Keratinocyte (primary cell): ENCODE measurements around the gene YAE1. TPM values are rescaled to one million over a fixed set of nuclear protein-coding genes. Genes with fewer than 3 reads are reported as not detected.

Source experiments
- DNase-seq: peaks from one replicate; pipeline ENCODE4 v3.0.0-alpha.2; 2011; ENCODE audit warnings: low read depth, missing footprints, low spot score
- FAIRE-seq: peaks from 2 replicates; lab custom pipeline; 2011; peaks lifted over from hg19 to GRCh38; lab: Jason Lieb, UNC
- H2AFZ ChIP-seq: 2 replicates; pipeline ENCODE4 v1.6.0; 2012; ENCODE audit warnings: low read length, control low read depth, inconsistent platforms; ENCODE audit not compliant: control insufficient read depth
- H3K27ac ChIP-seq: 2 replicates; pipeline ENCODE4 v1.5.1; 2011; ENCODE audit warnings: low read length; ENCODE audit not compliant: control insufficient read depth, insufficient read depth
- H3K27me3 ChIP-seq: 3 replicates; pipeline ENCODE4 v1.6.0; 2011; ENCODE audit warnings: low read length; ENCODE audit not compliant: control insufficient read depth, insufficient read depth; ENCODE audit errors: extremely low read depth
- H3K36me3 ChIP-seq, 2 experiments: 2 replicates in 1 of 2; 3 replicates in 1 of 2; pipeline ENCODE4 v1.5.1; 2011; ENCODE audit warnings: low read length in 2 of 2, mild to moderate bottlenecking in 1 of 2; ENCODE audit not compliant: control insufficient read depth in 2 of 2, insufficient read depth in 2 of 2; ENCODE audit errors: extremely low read depth in 1 of 2
- H3K4me1 ChIP-seq: 3 replicates; pipeline ENCODE4 v1.5.1; 2011; ENCODE audit warnings: low read length; ENCODE audit not compliant: control insufficient read depth, insufficient read depth; ENCODE audit errors: extremely low read depth
- H3K4me2 ChIP-seq: 3 replicates; pipeline ENCODE4 v1.6.0; 2011; ENCODE audit warnings: low read depth, low read length; ENCODE audit not compliant: control insufficient read depth, insufficient read depth; ENCODE audit errors: extremely low read depth
- H3K4me3 ChIP-seq, 3 experiments: fragments of 200-600 bp in 1 of 3; sonication (generic) in 1 of 3; 2 replicates in 2 of 3; 3 replicates in 1 of 3; pipeline ENCODE4 v1.5.1; 2011 to 2016; ENCODE audit warnings: low read length in 3 of 3, mild to moderate bottlenecking in 3 of 3, control low read depth in 2 of 3, inconsistent platforms in 1 of 3, low read depth in 1 of 3, mixed read lengths in 1 of 3, mixed run types in 1 of 3, moderate library complexity in 1 of 3; ENCODE audit not compliant: control insufficient read depth in 2 of 3, insufficient read depth in 2 of 3; ENCODE audit errors: extremely low read depth in 1 of 3
- H3K79me2 ChIP-seq: 2 replicates; pipeline ENCODE4 v1.6.0; 2012; ENCODE audit warnings: low read length; ENCODE audit not compliant: control insufficient read depth, insufficient read depth
- H3K9ac ChIP-seq: 3 replicates; pipeline ENCODE4 v1.6.0; 2011; ENCODE audit warnings: low read length; ENCODE audit not compliant: control insufficient read depth, insufficient read depth; ENCODE audit errors: extremely low read depth
- H3K9me1 ChIP-seq: 3 replicates; pipeline ENCODE4 v1.6.0; 2011; ENCODE audit warnings: low read length; ENCODE audit not compliant: control insufficient read depth, insufficient read depth; ENCODE audit errors: extremely low read depth
- H3K9me3 ChIP-seq: 2 replicates; pipeline ENCODE4 v1.5.1; 2012; ENCODE audit warnings: low read depth, low read length; ENCODE audit not compliant: control insufficient read depth
- H4K20me1 ChIP-seq: 3 replicates; pipeline ENCODE4 v1.6.0; 2011; ENCODE audit warnings: low read length; ENCODE audit not compliant: control insufficient read depth, insufficient read depth; ENCODE audit errors: extremely low read depth
- CTCF ChIP-seq, 3 experiments: IDR thresholded peaks in 1 of 3; conservative IDR thresholded peaks in 1 of 3; optimal IDR thresholded peaks in 1 of 3; 2 replicates in 2 of 3; 3 replicates in 1 of 3; pipeline versions ENCODE3 to v1.5.1; 2011; ENCODE audit warnings: low read length in 3 of 3, mild to moderate bottlenecking in 3 of 3, moderate library complexity in 2 of 3, control low read depth in 1 of 3, inconsistent platforms in 1 of 3; ENCODE audit not compliant: insufficient read depth in 2 of 3; ENCODE audit errors: extremely low read depth in 1 of 3
- EZH2 ChIP-seq: IDR thresholded peaks from one replicate; pipeline ENCODE4 v1.6.1; 2012; ENCODE audit warnings: inconsistent platforms, mild to moderate bottlenecking, low read length, moderate library complexity
- dilution Hi-C: fragments of 300-500 bp; cut with MboI; formaldehyde crosslinking; loops from one replicate; pipeline ENCODE4 v1.7.0; 2020; ENCODE audit warnings: low sequenced_read_pairs; ENCODE audit not compliant: extremely low pct_ligation_motif_present
- polyA plus RNA-seq, 5 experiments: library from polyadenylated mRNA; depleted of rRNA in 3 of 5; stranded (reverse) in 3 of 5; stranded (forward) in 1 of 5; unstranded in 1 of 5; fragments of >200 nt; gene quantifications; 1 replicate in 1 of 5; 2 replicates in 3 of 5; 3 replicates in 1 of 5; pipeline versions ENCODE4 v1.2.1 to v1.2.3, GENCODE V29; 2011 to 2012; ENCODE audit warnings: missing spikeins in 2 of 5, low read depth in 1 of 5, low replicate concordance in 1 of 5

YAE1 gene
- polyA plus RNA-seq, 1 donor (not counting 4 experiments of a cell fraction or from before 2014, with no cell fraction given), result 43.7 TPM

GRCh38 chr7:39526666-39527065, 39.5 kb upstream of the YAE1 start:
- no peaks in the 10 kb centered on the region for H3K9me3 ChIP-seq
- no peak overlapping the region for H2AFZ ChIP-seq
- H3K4me1 ChIP-seq, result no peaks in the 10 kb centered on the region
- no peak for DNase-seq
- H4K20me1 ChIP-seq, result no peaks in the 10 kb centered on the region
- H3K27me3 ChIP-seq, result no peaks in the 10 kb centered on the region
- no peaks in the 10 kb centered on the region for H3K79me2 ChIP-seq
- no peak overlapping the region for H3K27ac ChIP-seq
- FAIRE-seq, result no peak
- H3K4me3 ChIP-seq, result no peak overlapping the region
- H3K4me2 ChIP-seq, result no peak overlapping the region
- no peaks in the 10 kb centered on the region for H3K36me3 ChIP-seq
- dilution Hi-C loops, result no loop called here
- H3K9me1 ChIP-seq, result no peaks in the 10 kb centered on the region
- TF ChIP-seq EZH2 (no peak), CTCF (optimal IDR thresholded peaks at IDR 0.05 in 1 of 3, IDR thresholded peaks at IDR 0.05 in 1 of 3, conservative IDR thresholded peaks at IDR 0.05 in 1 of 3; ENCODE audit: extremely low read depth in 1 of 3, insufficient read depth in 2 of 3, low read length in 3 of 3) (no peak)
- H3K9ac ChIP-seq, result no peak overlapping the region

GRCh38 chr7:39527296-39527695, 38.9 kb upstream of the YAE1 start:
- no peak for DNase-seq
- Histone ChIP-seq H3K9me1 (no peaks in the 10 kb centered on the region), H3K4me2 (no peak overlapping the region), H4K20me1 (no peaks in the 10 kb centered on the region), H3K79me2 (no peaks in the 10 kb centered on the region), H3K9ac (no peak overlapping the region), H2AFZ (no peak overlapping the region), H3K4me1 (no peaks in the 10 kb centered on the region), H3K27me3 (no peaks in the 10 kb centered on the region), H3K9me3 (no peaks in the 10 kb centered on the region), H3K36me3 (no peaks in the 10 kb centered on the region), H3K4me3 (no peak overlapping the region), H3K27ac (no peak overlapping the region)
- no peak for TF ChIP-seq CTCF (optimal IDR thresholded peaks at IDR 0.05 in 1 of 3, IDR thresholded peaks at IDR 0.05 in 1 of 3, conservative IDR thresholded peaks at IDR 0.05 in 1 of 3; ENCODE audit: extremely low read depth in 1 of 3, insufficient read depth in 2 of 3, low read length in 3 of 3)
- no peak for FAIRE-seq
- dilution Hi-C loops, result no loop called here
